ENCODE measurements around the gene RFC3. TPM values are rescaled to one million over a fixed set of nuclear protein-coding genes. Genes with fewer than 3 reads are reported as not detected.

The RFC3 gene
- total and polyA plus RNA-seq, 2 of the 13 experiments (the other 11 are each of a cell fraction or from before 2014, with no cell fraction given), result 16.0 to 55.7 TPM

DNA sequence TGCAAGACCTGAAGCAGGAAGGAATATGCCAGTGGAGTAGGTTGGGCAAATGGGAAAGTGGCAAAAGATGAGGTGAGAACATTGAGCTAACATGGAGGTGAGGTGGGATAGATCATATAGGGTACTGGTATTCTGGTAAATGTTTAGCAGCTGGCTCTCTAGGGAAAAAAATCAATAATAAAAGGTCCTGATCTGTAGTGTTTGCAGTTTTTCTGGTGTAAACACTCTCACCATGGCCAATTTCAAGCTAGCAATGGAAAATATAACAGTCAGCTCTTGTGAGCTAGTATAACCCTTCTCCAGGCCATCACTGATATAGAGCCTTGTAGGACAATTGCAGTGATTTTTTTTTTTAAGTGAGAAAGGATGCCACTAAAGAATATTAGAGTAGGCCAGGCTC is 31.3 kb downstream of the RFC3 start (continued):
- no peak for TF ChIP-seq AHR (CRISPR knock-in tag; IDR thresholded peaks at IDR 0.05)
- TF ChIP-seq ZNF557 (CRISPR knock-in tag; IDR thresholded peaks at IDR 0.05), result no peak
- TF ChIP-seq RARA (CRISPR knock-in tag; IDR thresholded peaks at IDR 0.05), result peak; percentile 68; the same call in 1 of the 2 replicates
- no peak for TF ChIP-seq FOXP1 (IDR thresholded peaks at IDR 0.05)
- peak; percentile 29; the same call in 1 of the 2 replicates for TF ChIP-seq FOXP1 (CRISPR knock-in tag; IDR thresholded peaks at IDR 0.05)
- TF ChIP-seq STAG1 (CRISPR knock-in tag; IDR thresholded peaks at IDR 0.05), result no peak
- TF ChIP-seq, protein P1, sequence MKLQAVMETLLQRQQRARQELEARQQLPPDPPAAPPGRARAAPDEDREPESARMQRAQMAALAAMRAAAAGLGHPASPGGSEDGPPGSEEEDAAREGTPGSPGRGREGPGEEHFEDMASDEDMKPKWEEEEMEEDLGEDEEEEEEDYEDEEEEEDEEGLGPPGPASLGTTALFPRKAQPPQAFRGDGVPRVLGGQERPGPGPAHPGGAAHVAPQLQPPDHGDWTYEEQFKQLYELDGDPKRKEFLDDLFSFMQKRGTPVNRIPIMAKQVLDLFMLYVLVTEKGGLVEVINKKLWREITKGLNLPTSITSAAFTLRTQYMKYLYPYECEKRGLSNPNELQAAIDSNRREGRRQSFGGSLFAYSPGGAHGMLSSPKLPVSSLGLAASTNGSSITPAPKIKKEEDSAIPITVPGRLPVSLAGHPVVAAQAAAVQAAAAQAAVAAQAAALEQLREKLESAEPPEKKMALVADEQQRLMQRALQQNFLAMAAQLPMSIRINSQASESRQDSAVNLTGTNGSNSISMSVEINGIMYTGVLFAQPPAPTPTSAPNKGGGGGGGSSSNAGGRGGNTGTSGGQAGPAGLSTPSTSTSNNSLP (IDR thresholded peaks at IDR 0.05; ENCODE audit: low read depth, low read length), result no peak
- no peak for TF ChIP-seq NFE2L2 (IDR thresholded peaks at IDR 0.05; ENCODE audit: low read length)
- no peak for TF ChIP-seq HINFP (CRISPR knock-in tag; IDR thresholded peaks at IDR 0.05; ENCODE audit: low read depth)
- TF ChIP-seq, protein P2, sequence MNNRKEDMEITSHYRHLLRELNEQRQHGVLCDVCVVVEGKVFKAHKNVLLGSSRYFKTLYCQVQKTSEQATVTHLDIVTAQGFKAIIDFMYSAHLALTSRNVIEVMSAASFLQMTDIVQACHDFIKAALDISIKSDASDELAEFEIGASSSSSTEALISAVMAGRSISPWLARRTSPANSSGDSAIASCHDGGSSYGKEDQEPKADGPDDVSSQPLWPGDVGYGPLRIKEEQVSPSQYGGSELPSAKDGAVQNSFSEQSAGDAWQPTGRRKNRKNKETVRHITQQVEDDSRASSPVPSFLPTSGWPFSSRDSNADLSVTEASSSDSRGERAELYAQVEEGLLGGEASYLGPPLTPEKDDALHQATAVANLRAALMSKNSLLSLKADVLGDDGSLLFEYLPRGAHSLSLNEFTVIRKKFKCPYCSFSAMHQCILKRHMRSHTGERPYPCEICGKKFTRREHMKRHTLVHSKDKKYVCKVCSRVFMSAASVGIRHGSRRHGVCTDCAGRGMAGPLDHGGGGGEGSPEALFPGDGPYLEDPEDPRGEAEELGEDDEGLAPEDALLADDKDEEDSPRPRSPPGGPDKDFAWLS (CRISPR knock-in tag; IDR thresholded peaks at IDR 0.05; ENCODE audit: borderline replicate concordance), result no peak
- TF ChIP-seq ZNF512 (CRISPR knock-in tag; IDR thresholded peaks at IDR 0.05), result no peak
- TF ChIP-seq GTF3A (CRISPR knock-in tag; conservative IDR thresholded peaks at IDR 0.05), result no peak
- TF ChIP-seq TEF (CRISPR knock-in tag; IDR thresholded peaks at IDR 0.05), result no peak
- no peak for TF ChIP-seq YY1 (IDR thresholded peaks at IDR 0.05; ENCODE audit: insufficient read depth, insufficient replicate concordance, low read depth, low read length)
- TF ChIP-seq ZNF549 (CRISPR knock-in tag; IDR thresholded peaks at IDR 0.05), result no peak
- no peak for TF ChIP-seq PAF1 (CRISPR knock-in tag; IDR thresholded peaks at IDR 0.05)
- no peak for TF ChIP-seq SRSF9 (IDR thresholded peaks at IDR 0.05; ENCODE audit: borderline replicate concordance, insufficient read depth, low read depth, low read length, poor library complexity, severe bottlenecking)
- TF ChIP-seq ZNF724P (CRISPR knock-in tag; IDR thresholded peaks at IDR 0.05; ENCODE audit: borderline replicate concordance), result no peak
- no peak for TF ChIP-seq YEATS2 (CRISPR knock-in tag; IDR thresholded peaks at IDR 0.05; ENCODE audit: borderline replicate concordance)
- no peak for TF ChIP-seq GFI1 (CRISPR knock-in tag; IDR thresholded peaks at IDR 0.05; ENCODE audit: borderline replicate concordance)
